KOPT-K1 (cell line): ENCODE data around the gene SLCO4A1.

Source experiments
- H3K27ac ChIP-seq: fragments of 200-600 bp; sonication (generic); 2 replicates; pipeline ENCODE4 v1.5.1; 2016; ENCODE audit warnings: antibody characterized with exemption, mild to moderate bottlenecking, low read depth, low read length; ENCODE audit not compliant: poor library complexity, severe bottlenecking
- H3K36me3 ChIP-seq: fragments of 200-600 bp; sonication (generic); 2 replicates; pipeline ENCODE4 v1.5.1; 2017; ENCODE audit warnings: antibody characterized with exemption, mild to moderate bottlenecking, low read length, moderate library complexity; ENCODE audit not compliant: insufficient read depth
- H3K9me3 ChIP-seq: fragments of 200-600 bp; sonication (generic); 2 replicates; pipeline ENCODE4 v1.5.1; 2017; ENCODE audit warnings: antibody characterized with exemption, low read length, mild to moderate bottlenecking; ENCODE audit not compliant: insufficient read depth, poor library complexity, severe bottlenecking

SLCO4A1 gene, protein sequence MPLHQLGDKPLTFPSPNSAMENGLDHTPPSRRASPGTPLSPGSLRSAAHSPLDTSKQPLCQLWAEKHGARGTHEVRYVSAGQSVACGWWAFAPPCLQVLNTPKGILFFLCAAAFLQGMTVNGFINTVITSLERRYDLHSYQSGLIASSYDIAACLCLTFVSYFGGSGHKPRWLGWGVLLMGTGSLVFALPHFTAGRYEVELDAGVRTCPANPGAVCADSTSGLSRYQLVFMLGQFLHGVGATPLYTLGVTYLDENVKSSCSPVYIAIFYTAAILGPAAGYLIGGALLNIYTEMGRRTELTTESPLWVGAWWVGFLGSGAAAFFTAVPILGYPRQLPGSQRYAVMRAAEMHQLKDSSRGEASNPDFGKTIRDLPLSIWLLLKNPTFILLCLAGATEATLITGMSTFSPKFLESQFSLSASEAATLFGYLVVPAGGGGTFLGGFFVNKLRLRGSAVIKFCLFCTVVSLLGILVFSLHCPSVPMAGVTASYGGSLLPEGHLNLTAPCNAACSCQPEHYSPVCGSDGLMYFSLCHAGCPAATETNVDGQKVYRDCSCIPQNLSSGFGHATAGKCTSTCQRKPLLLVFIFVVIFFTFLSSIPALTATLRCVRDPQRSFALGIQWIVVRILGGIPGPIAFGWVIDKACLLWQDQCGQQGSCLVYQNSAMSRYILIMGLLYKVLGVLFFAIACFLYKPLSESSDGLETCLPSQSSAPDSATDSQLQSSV

DNA sequence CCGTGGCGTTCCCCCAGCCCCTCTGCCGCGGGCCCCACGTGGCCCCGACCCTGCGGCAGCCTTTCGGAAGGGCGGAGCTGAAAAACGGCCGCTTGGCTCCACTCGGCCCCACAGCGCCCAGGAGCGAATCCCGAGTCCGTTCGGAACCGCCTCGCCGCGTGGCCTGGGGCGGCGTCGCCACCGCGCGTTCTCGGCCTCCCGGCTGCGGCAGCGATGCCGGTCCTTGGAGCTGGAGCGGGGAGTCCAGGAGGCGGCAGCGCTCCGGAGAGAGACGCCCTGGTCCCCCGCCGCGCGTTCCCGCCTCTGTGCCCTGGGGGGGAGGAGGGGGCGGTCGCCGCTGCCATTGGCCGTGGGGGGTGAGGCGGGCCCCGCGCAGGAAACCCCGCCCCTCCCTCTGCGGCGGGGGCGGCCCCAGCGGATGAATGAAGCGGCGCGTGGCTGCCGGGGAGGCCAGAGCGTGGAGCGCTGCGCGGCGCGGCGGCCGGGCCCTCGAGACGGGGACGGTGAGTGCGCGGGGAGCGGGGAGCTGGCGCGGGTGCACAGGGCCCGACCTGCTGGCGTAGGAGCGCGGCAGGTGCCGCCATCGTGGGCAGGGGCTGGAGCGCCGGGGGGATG lies at the start of gene SLCO4A1:
TSS of gene SLCO4A1 (plus strand) at position 453 of the 615 bp plus-strand sequence. CDS start 13,952 bp downstream, outside the sequence.
- Histone ChIP-seq H3K9me3 (no peaks in the 10 kb centered on the region), H3K27ac (peak within 1 kb of the TSS; percentile 85), H3K36me3 (peaks cover 28% of the 10 kb centered on the region; the same call in 1 of the 2 replicates)

DNA sequence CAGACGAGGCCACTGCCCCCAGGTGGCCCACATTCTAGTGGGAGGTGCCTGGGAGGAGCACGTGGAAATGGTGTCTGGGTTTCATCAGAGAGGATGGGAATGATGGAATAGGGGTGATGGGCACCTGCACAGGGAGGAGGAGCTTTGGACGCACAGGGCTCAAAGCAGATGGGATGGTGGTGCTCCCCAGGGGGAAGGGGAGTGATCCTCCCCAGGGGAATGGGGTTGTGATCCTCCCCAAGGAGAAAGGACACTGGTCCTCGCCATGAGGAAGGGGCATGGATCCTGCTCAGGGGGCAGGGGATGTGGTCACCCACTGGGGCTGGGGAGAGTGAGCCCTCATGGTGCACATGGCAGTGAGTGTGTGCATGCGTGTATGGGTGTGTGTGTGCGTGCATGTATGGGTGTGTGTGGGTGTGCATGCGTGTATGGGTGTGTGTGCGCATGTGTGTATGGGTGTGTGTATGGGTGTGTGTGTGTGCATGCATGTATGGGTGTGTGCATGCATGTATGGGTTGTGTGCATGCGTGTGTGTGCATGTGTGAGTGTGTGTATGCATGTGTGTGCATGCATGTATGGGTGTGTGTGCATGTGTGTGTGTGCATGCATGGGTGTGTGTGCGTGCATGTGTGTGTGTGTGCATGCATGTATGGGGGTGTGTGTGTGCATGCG lies 49.7 kb upstream of the SLCO4A1 start:
- H3K36me3 ChIP-seq: no peaks in the 10 kb centered on the region
- no peak overlapping the region for H3K27ac ChIP-seq
- H3K9me3 ChIP-seq: no peaks in the 10 kb centered on the region

DNA sequence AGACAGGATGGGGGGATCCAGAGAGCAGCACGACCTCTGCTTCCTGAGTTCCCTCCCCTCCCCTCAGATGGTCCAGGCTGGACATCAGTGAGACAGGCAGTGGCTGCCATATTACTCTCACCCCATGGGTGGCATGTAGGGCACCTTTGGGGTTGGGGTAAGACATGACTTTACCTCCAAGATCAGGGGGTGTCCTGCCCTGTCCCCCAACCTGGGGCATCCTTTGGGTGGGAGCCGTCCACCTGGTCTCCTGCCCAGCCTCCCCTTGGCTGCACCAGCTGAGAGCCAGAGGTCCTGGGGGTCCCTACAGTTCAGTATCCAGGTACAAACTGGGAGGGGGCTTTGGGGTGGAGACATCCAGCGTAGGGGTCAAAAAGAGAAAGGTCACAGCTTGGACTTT lies 48.7 kb upstream of the SLCO4A1 start:
- Histone ChIP-seq H3K36me3 (no peaks in the 10 kb centered on the region), H3K9me3 (no peaks in the 10 kb centered on the region), H3K27ac (no peak overlapping the region)

DNA sequence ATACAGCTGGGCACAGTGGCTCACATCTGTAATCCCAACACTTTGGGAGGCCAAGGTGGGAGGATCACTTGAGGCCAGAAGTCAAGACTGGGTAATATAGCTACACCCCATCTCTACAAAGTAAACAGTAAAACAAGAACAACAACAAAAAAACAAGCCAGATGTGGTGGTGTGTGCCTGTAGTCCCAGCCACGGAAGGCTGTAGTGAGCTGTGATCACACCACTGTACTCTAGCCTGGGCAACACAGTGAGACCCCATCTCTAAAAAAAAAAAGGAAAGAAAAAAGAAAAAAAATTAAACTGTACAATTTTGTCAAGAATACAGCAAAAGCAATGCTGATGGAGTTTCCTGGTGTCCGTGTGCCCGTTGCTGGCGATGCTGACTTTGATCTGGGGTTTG lies 47.2 kb upstream of the SLCO4A1 start:
- Histone ChIP-seq H3K9me3 (no peaks in the 10 kb centered on the region), H3K36me3 (no peaks in the 10 kb centered on the region), H3K27ac (no peak overlapping the region)

DNA sequence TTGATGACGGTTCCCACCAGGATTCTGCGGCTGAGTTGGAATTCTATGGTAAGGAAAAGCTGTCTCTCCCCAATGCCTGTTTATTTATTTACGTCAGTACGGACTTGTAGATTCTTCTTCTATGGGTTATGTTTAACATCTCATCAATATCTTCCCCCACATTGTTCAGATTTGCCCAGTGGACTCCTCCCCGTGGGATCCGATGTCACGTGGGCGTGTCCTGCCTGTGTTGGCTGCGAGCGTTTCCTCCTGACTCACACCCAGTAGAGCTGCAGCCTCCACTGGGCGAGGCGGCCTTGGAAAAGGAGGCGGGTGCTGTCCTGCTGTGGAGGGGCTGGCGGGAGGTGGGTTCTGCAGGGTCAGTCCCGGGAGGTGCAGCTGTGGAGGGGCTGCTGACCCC lies 46.8 kb upstream of the SLCO4A1 start:
- Histone ChIP-seq H3K36me3 (no peaks in the 10 kb centered on the region), H3K27ac (no peak overlapping the region), H3K9me3 (no peaks in the 10 kb centered on the region)

DNA sequence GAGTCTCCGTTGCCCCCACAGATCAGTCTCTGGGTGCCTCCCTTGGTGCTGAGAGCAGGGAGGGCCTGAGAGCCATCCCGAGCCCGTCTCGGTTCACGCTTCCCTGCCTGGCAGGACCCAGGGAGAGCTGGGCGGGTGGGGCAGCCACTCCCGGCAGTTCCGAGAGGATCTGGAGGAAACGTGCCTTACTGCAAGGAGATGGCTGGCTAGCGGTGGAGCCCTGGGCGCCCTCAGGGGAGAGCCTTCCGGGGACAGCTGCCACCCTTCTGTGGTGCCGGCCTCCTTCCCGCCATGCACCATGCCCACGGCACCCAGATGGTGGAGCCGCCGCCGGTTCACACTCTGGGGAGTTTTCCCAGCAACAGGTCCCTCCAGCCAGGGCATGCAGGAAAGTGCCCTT lies 45.8 kb upstream of the SLCO4A1 start:
- Histone ChIP-seq H3K9me3 (no peaks in the 10 kb centered on the region), H3K36me3 (no peaks in the 10 kb centered on the region), H3K27ac (no peak overlapping the region)

DNA sequence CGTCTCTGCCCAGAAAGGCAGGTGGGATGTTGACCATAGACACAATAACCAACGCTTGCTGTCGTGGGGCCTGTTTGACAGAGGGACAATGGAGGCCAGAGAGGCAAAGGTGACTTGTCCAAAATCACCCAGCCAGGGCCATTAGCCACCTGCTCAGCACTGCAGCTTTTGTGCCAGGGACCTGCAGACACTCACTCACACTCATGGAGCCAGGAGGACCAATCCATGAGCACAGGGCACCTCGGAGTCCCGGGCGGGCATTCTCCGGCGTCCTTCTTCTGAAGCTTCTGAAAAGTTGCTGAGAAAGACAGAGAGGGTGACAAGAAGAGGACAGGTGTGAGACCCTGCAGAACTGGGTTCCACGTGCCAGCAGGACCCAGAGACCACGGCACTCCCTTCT lies 45.4 kb upstream of the SLCO4A1 start:
- Histone ChIP-seq H3K36me3 (no peaks in the 10 kb centered on the region), H3K9me3 (no peaks in the 10 kb centered on the region), H3K27ac (no peak overlapping the region)

DNA sequence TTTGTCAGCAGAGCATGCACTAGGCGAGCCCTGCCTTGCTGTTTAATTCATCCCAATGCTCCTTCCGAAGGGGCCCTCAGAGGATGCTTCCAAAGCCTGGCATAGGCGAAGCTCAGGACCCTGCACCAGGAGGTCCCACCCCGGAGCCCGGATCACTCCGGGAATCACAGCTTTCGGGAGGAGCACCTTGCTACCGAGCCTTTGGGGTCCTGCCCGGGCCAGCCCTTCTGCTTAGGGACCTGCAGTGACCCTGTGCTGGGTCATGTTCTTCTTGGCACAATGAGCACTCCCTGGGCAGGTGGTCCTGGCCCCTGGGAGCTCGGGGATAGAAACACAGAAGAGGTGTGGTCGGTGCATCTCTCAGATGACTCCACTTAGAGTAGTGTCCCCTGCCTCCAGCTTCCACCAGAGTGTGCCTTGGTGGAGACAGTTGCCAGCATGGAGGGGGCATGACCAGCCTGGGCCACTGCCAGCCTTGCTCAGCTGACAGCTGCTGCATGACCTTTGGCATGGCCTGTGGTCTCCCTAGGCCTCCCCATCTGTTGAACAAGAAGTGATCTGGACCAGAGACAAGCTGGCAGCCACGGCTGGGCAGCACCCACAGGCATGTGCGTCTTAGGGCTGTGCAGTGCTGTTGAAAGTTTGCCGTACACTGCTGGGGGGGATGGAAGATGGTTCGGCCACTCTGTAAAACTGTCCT lies 44.7 kb upstream of the SLCO4A1 start:
- Histone ChIP-seq H3K27ac (no peak overlapping the region), H3K9me3 (no peaks in the 10 kb centered on the region), H3K36me3 (no peaks in the 10 kb centered on the region)

DNA sequence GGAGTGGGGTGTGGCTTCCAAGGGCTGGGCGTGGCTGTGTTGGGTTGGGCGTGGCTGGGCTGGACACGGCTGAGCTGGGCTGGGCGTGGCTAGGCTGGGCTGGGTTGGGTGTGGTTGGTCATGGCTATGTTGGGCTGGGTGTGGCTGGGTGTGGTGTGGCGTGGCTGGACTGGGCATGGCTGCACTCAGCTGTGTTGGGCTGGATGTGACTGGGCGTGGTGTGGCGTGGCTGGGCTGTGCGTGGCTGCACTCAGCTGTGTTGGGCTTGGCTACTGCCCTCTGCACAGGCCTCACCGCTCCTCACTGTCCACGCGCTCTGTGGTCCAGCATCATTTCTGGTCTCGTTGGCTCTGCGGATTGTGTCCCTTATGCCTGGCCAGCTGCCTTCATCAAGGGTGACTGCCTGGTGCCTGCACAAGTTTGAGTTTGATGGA lies 43.5 kb upstream of the SLCO4A1 start:
- Histone ChIP-seq H3K36me3 (no peaks in the 10 kb centered on the region), H3K9me3 (no peaks in the 10 kb centered on the region), H3K27ac (no peak overlapping the region)

DNA sequence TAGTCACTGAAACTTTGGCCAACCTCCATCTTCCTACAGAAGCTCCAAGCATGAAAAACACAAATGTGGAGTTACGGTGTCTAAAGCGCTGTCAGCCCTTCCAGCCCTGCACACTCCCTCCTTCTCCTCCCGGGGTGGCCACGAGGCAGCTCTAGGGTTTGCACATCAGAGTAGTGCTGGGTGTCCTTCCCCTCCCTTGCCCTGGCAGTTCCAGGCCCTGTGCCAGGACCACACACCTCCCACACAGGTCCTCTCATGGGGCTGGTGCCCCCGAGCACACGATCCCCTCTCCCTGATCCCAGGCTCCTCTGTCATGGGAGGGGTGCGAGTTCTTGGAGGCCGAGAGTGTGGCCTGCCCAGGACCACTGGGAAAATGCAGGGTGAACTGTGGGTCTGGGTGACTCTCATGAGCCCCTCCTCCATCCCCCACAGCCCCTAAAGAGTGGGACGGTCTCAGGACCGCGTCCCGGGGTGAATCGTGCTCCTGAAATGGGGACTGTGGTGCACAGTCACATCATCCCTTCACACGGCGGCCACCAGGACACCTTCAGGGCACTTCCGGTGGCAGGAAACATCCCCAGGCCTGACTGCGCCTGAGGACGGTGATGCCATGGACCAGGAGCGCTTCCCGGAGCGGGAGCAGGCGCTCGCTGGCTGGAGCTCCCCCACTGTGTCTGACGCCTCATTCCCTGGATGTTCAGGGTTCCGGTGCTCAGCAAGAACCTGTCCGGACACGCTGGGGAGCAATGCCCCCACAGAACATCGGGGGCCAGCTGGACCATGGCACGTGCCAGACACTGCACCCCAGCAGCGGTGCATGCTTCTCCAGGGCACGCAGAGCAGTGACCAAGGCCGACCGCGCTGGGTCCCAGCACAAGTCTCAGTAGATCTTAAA lies 42.8 kb upstream of the SLCO4A1 start:
- no peak overlapping the region for H3K27ac ChIP-seq
- no peaks in the 10 kb centered on the region for H3K36me3 ChIP-seq
- H3K9me3 ChIP-seq: no peaks in the 10 kb centered on the region

DNA sequence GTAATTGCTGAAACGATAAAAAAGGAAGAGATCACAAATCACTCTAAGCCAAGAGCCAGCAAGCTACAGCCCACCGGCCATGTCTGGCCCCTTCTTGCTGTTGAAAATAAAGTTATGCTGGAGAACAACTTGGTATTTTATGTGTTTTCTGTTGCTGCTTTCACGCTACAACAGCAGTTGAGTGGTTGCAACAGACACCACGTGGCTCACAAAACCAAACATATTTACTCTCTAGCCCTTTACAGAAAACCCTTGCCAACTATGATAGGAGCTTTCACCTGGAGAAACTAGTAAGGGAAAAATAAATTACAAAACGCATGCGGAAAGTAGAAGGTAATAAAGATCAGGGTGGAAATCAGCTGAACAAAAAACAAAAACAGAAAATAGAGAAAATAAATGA lies 41.1 kb upstream of the SLCO4A1 start:
- Histone ChIP-seq H3K36me3 (no peaks in the 10 kb centered on the region), H3K9me3 (no peaks in the 10 kb centered on the region), H3K27ac (no peak overlapping the region)

DNA sequence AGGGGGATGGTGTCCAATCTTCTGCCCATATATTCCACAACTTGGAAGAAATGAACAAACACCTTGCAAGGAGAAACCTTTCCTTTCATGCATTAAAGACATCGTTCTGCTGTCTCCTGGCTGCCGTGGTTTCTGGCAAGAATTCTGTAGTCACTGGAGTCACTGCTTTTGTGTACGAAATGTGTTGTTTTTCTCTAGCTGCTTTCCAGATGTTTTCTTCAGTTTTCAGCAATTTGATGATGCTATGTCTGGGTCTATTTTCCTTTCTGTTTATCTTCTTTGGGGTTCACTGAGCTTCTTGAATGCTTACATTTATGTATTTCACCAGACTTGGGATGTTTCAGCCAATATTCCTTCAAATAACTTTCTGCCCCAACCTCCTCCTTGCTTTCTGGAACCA lies 40.6 kb upstream of the SLCO4A1 start:
- Histone ChIP-seq H3K9me3 (no peaks in the 10 kb centered on the region), H3K36me3 (no peaks in the 10 kb centered on the region), H3K27ac (no peak overlapping the region)

DNA sequence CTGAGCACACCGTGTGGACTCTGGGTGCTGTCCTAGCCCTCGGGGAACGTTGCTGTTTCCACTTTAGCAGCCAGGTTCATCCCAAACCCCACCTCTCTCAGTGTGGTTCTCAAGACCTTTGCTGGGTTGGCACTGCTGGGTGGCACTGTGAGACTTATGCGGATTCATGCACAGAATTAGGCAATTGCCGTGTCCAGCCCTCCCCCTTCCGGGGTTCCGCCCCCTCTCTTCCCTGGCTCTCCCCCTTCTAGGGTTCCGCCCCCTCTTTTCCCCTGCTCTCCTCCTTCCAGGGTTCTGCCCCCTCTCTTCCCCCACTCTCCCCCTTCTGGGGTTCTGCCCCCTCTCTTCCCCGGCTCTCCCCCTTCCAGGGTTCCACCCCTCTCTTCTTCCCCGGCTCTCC lies 39.8 kb upstream of the SLCO4A1 start:
- no peaks in the 10 kb centered on the region for H3K9me3 ChIP-seq
- H3K36me3 ChIP-seq: no peaks in the 10 kb centered on the region
- H3K27ac ChIP-seq: no peak overlapping the region
